ENCODE data around the gene SGMS2. TPM values are rescaled to one million over a fixed set of nuclear protein-coding genes. Genes with fewer than 3 reads are reported as not detected.

The SGMS2 gene
- total and polyA plus RNA-seq, 2 of the 13 experiments (the other 11 are each of a cell fraction or from before 2014, with no cell fraction given) = 1.2 to 1.7 TPM

- TF ChIP-seq ATF5 (CRISPR knock-in tag; IDR thresholded peaks at IDR 0.05; ENCODE audit: low read depth) (no peak), MTA3 (CRISPR knock-in tag; IDR thresholded peaks at IDR 0.05) (no peak), FUBP1 (CRISPR knock-in tag; IDR thresholded peaks at IDR 0.05; ENCODE audit: borderline replicate concordance) (no peak), ZNF350 (CRISPR knock-in tag; IDR thresholded peaks at IDR 0.05; ENCODE audit: borderline replicate concordance, low read depth) (no peak), ZNF333 (CRISPR knock-in tag; IDR thresholded peaks at IDR 0.05; ENCODE audit: borderline replicate concordance) (no peak), ZNF292 (CRISPR knock-in tag; IDR thresholded peaks at IDR 0.05; ENCODE audit: borderline replicate concordance, low read depth) (no peak), GABPA (IDR thresholded peaks at IDR 0.05; ENCODE audit: low read depth, low read length) (no peak), GABPA (CRISPR knock-in tag; IDR thresholded peaks at IDR 0.05; ENCODE audit: low read depth) (no peak), ZNF550 (CRISPR knock-in tag; IDR thresholded peaks at IDR 0.05; ENCODE audit: borderline replicate concordance) (no peak), RBM39 (IDR thresholded peaks at IDR 0.05; ENCODE audit: low read depth, low read length, poor library complexity, severe bottlenecking) (no peak), ZNF34 (CRISPR knock-in tag; IDR thresholded peaks at IDR 0.05; ENCODE audit: borderline replicate concordance) (no peak)
- no peak for FAIRE-seq
- Histone ChIP-seq H3K27me3 (ENCODE audit: control insufficient read depth in 1 of 2, insufficient read depth in 2 of 2, low read length in 2 of 2) (no peaks in the 10 kb centered on the region), H3K79me2 (ENCODE audit: insufficient read depth, low read length) (no peaks in the 10 kb centered on the region), H3K4me1 (ENCODE audit: insufficient read depth, low read length) (no peaks in the 10 kb centered on the region), H3K36me3 (replicated peaks in 1 of 2; ENCODE audit: control insufficient read depth in 1 of 2, insufficient read depth in 2 of 2, low read length in 2 of 2) (no peaks in the 10 kb centered on the region), H3K27ac (ENCODE audit: extremely low read length, insufficient read depth, low read length) (no peak overlapping the region), H4K20me1 (ENCODE audit: insufficient read depth, low read length) (no peaks in the 10 kb centered on the region), H2AFZ (ENCODE audit: low read length) (no peak overlapping the region), H3K4me2 (ENCODE audit: low read depth, low read length) (no peak overlapping the region), H3K9me3 (ENCODE audit: low read length) (no peaks in the 10 kb centered on the region), H3K9ac (ENCODE audit: insufficient read depth, low read depth, low read length) (no peak overlapping the region), H3K4me3 (replicated peaks in 1 of 3; ENCODE audit: insufficient read depth in 1 of 3, low read depth in 2 of 3, low read length in 3 of 3) (no peak overlapping the region)
- POLR2A ChIA-PET = no interaction called here
- no peak for ATAC-seq
- no TSS peak for BruUV-seq (replicated peaks)
- 67% methylated on average over 3 of the region's 3 CpGs for WGBS (ENCODE audit: low lambda C conversion rate)
- in situ Hi-C loops (cut with HindIII; ENCODE audit: extremely low pct_ligation_motif_present, low pct_unique_long_range_greater_than_20kb) (no loop called here), intact Hi-C loops (cut with micrococcal nuclease; ENCODE audit: unreplicated experiment) (no loop called here)
- DNase-seq (ENCODE audit: low spot score) = no peak
- CTCF ChIA-PET (ENCODE audit: low intra/inter-chr PET ratio, low total read pairs) = no interaction called here
Observed at GRCh38 chr4:107837776-107838618, 13.3 kb downstream of the SGMS2 start.
